DND-41 (cell line): Measurements from ENCODE around the gene PQBP1.

Experiments
- ATAC-seq: fragments of 200-7000 bp; cut with Tn5 transposase; 3 replicates; pipeline ENCODE4 v1.9.1; 2021; ENCODE audit warnings: low read depth; ENCODE audit not compliant: insufficient read depth
- DNase-seq: peaks from one replicate; pipeline ENCODE4 v3.0.0-alpha.2; 2020
- H2AFZ ChIP-seq: 2 replicates; pipeline ENCODE4 v1.6.0; 2012; ENCODE audit warnings: low read depth, low read length
- H3K27ac ChIP-seq: 2 replicates; pipeline ENCODE4 v1.5.1; 2012; ENCODE audit warnings: low read length, inconsistent platforms
- H3K27me3 ChIP-seq: fragments of 200-600 bp; sonication (generic); 2 replicates; pipeline ENCODE4 v1.6.0; 2012; ENCODE audit warnings: low read length, mild to moderate bottlenecking, inconsistent platforms; ENCODE audit not compliant: insufficient read depth, poor library complexity
- H3K36me3 ChIP-seq: 2 replicates; pipeline ENCODE4 v1.5.1; 2012; ENCODE audit warnings: low read length, inconsistent platforms; ENCODE audit not compliant: insufficient read depth
- H3K4me1 ChIP-seq: 2 replicates; pipeline ENCODE4 v1.5.1; 2012; ENCODE audit warnings: mild to moderate bottlenecking, low read length; ENCODE audit not compliant: insufficient read depth
- H3K4me2 ChIP-seq: 2 replicates; pipeline ENCODE4 v1.6.0; 2012; ENCODE audit warnings: mild to moderate bottlenecking, moderate library complexity, low read length, inconsistent platforms; ENCODE audit not compliant: insufficient read depth
- H3K4me3 ChIP-seq, 2 experiments: fragments of 200-600 bp in 1 of 2; shearing (Covaris generic) in 1 of 2; 2 replicates each; pipeline ENCODE4 v1.5.1; 2012 to 2016; ENCODE audit warnings: inconsistent platforms in 2 of 2, low read length in 2 of 2, mild to moderate bottlenecking in 2 of 2, low read depth in 1 of 2, moderate library complexity in 1 of 2
- H3K79me2 ChIP-seq: 2 replicates; pipeline ENCODE4 v1.6.0; 2012; ENCODE audit warnings: low read length, inconsistent platforms; ENCODE audit not compliant: insufficient read depth
- H3K9ac ChIP-seq: 2 replicates; pipeline ENCODE4 v1.6.0; 2012; ENCODE audit warnings: low read depth, mild to moderate bottlenecking, inconsistent platforms, low read length, moderate library complexity
- H3K9me3 ChIP-seq: 2 replicates; pipeline ENCODE4 v1.5.1; 2012; ENCODE audit warnings: low read length, moderate library complexity, mild to moderate bottlenecking, inconsistent platforms; ENCODE audit not compliant: insufficient read depth, severe bottlenecking
- H4K20me1 ChIP-seq: 2 replicates; pipeline ENCODE4 v1.6.0; 2012; ENCODE audit warnings: low read length; ENCODE audit not compliant: insufficient read depth
- CTCF ChIP-seq: IDR thresholded peaks from 2 replicates; pipeline ENCODE4 v1.5.1; 2012; ENCODE audit warnings: borderline replicate concordance, low read length, moderate library complexity, mild to moderate bottlenecking; ENCODE audit not compliant: poor library complexity, severe bottlenecking; ENCODE audit errors: extremely low read depth
- EZH2 ChIP-seq: IDR thresholded peaks from 3 replicates; pipeline ENCODE4 v1.6.1; 2012; ENCODE audit warnings: borderline replicate concordance, low read depth, mild to moderate bottlenecking, moderate library complexity, low read length, inconsistent platforms; ENCODE audit not compliant: severe bottlenecking

PQBP1 gene

GRCh38 chrX:48927736-48928382 lies 30.1 kb downstream of the PQBP1 start:
- Histone ChIP-seq H3K27me3 (no peaks in the 10 kb centered on the region), H3K4me1 (no peaks in the 10 kb centered on the region), H3K9ac (no peak overlapping the region), H3K79me2 (no peaks in the 10 kb centered on the region), H3K4me3 (no peak overlapping the region), H3K27ac (no peak overlapping the region), H3K36me3 (peaks cover 40% of the 10 kb centered on the region), H4K20me1 (no peaks in the 10 kb centered on the region; the same call in 1 of the 2 replicates), H3K4me2 (no peak overlapping the region), H3K9me3 (no peaks in the 10 kb centered on the region), H2AFZ (no peak overlapping the region)
- TF ChIP-seq CTCF (no peak), EZH2 (no peak)
- ATAC-seq: no peak
- DNase-seq: no peak

GRCh38 chrX:48933757-48934156 lies 36.0 kb downstream of the PQBP1 start:
- H3K4me3 ChIP-seq: no peak overlapping the region
- peaks cover 38% of the 10 kb centered on the region for H4K20me1 ChIP-seq
- H3K9ac ChIP-seq: no peak overlapping the region

GRCh38 chrX:48934581-48935300 lies 37.0 kb downstream of the PQBP1 start:
- H4K20me1 ChIP-seq: peaks cover 48% of the 10 kb centered on the region
- H3K27me3 ChIP-seq: no peaks in the 10 kb centered on the region
- no peak for TF ChIP-seq CTCF
- TF ChIP-seq EZH2: no peak
- no peak overlapping the region for H2AFZ ChIP-seq
- H3K9me3 ChIP-seq: no peaks in the 10 kb centered on the region
- H3K27ac ChIP-seq: no peak overlapping the region
- H3K4me3 ChIP-seq: no peak overlapping the region
- ATAC-seq (no peak), DNase-seq (no peak)
- H3K4me1 ChIP-seq: peaks cover 33% of the 10 kb centered on the region
- peaks cover 48% of the 10 kb centered on the region for H3K36me3 ChIP-seq
- H3K4me2 ChIP-seq: no peak overlapping the region
- H3K79me2 ChIP-seq: peaks cover 30% of the 10 kb centered on the region
- H3K9ac ChIP-seq: no peak overlapping the region

More at GRCh38 chrX:48933757-48934156, 36.0 kb downstream of the PQBP1 start:
- ATAC-seq (no peak), DNase-seq (no peak)
- H3K27ac ChIP-seq: no peak overlapping the region
- H3K36me3 ChIP-seq: peaks cover 44% of the 10 kb centered on the region
- peaks cover 20% of the 10 kb centered on the region for H3K79me2 ChIP-seq
- TF ChIP-seq CTCF (no peak), EZH2 (no peak)
- H3K9me3 ChIP-seq: no peaks in the 10 kb centered on the region
- no peak overlapping the region for H3K4me2 ChIP-seq
- H3K27me3 ChIP-seq: no peaks in the 10 kb centered on the region
- H2AFZ ChIP-seq: no peak overlapping the region
- H3K4me1 ChIP-seq: peaks cover 23% of the 10 kb centered on the region
